Neural progenitor cell (in vitro differentiated cells): ENCODE measurements around the gene ZNF639.

Experiments
- EZH2phosphoT487 ChIP-seq: fragments of 200-600 bp; sonication (generic); IDR thresholded peaks from 2 replicates; pipeline ENCODE4 v1.6.1; 2017; ENCODE audit warnings: antibody characterized with exemption
- TF ChIP-seq, protein P1 (sequence below): fragments of 200-600 bp; sonication (generic); IDR thresholded peaks from 2 replicates; pipeline ENCODE4 v1.5.1; 2017; ENCODE audit warnings: antibody characterized with exemption, mild to moderate bottlenecking

DNA sequence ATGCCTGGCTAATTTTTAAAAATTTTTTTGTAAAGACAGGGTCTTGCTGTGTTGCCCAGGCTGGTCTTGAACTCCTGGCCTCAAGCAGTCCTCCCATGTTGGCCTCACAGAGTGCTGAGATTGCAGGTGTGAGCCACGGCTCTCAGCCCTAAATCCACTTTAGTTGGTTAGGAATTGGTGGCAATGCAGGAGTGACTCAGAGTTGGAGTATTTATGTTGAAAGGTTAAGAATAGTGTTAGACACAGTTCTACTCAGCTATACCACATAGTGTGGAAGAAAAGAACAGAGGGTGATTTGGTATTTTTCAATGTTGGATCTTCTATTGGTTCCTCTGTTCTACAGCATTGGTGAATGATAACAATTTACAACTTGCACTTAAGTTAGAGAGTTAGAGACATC is 7.6 kb downstream of the ZNF639 start:
- TF ChIP-seq, protein P1, sequence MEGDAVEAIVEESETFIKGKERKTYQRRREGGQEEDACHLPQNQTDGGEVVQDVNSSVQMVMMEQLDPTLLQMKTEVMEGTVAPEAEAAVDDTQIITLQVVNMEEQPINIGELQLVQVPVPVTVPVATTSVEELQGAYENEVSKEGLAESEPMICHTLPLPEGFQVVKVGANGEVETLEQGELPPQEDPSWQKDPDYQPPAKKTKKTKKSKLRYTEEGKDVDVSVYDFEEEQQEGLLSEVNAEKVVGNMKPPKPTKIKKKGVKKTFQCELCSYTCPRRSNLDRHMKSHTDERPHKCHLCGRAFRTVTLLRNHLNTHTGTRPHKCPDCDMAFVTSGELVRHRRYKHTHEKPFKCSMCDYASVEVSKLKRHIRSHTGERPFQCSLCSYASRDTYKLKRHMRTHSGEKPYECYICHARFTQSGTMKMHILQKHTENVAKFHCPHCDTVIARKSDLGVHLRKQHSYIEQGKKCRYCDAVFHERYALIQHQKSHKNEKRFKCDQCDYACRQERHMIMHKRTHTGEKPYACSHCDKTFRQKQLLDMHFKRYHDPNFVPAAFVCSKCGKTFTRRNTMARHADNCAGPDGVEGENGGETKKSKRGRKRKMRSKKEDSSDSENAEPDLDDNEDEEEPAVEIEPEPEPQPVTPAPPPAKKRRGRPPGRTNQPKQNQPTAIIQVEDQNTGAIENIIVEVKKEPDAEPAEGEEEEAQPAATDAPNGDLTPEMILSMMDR: no peak
- TF ChIP-seq EZH2phosphoT487: no peak
